Neuronal stem cell (in vitro differentiated cells): ENCODE results near the gene MAGI1.

Experiments
- DNase-seq: peaks from one replicate; pipeline ENCODE4 v3.0.0-alpha.2; 2013; ENCODE audit warnings: low spot score
- H2AFZ ChIP-seq: one replicate; pipeline ENCODE4 v1.6.1; 2013; ENCODE audit warnings: mild to moderate bottlenecking, low read length, inconsistent platforms
- H2AK5ac ChIP-seq: 2 replicates; pipeline ENCODE4 v1.6.1; 2013; ENCODE audit warnings: low read depth, mild to moderate bottlenecking, inconsistent platforms, low read length, moderate library complexity, mixed read lengths
- H2BK120ac ChIP-seq: 2 replicates; pipeline ENCODE4 v1.6.1; 2013; ENCODE audit warnings: low read depth, mild to moderate bottlenecking, inconsistent platforms, low read length, moderate library complexity, mixed read lengths
- H2BK12ac ChIP-seq: one replicate; pipeline ENCODE4 v1.6.1; 2013; ENCODE audit warnings: low read length, inconsistent platforms
- H2BK15ac ChIP-seq: 2 replicates; pipeline ENCODE4 v1.6.1; 2013; ENCODE audit warnings: mild to moderate bottlenecking, low read length, inconsistent platforms, mixed read lengths
- H2BK5ac ChIP-seq: one replicate; pipeline ENCODE4 v1.6.1; 2013; ENCODE audit warnings: inconsistent platforms, mild to moderate bottlenecking, low read length, moderate library complexity
- H3K14ac ChIP-seq: one replicate; pipeline ENCODE4 v1.6.1; 2013; ENCODE audit warnings: low read length, inconsistent platforms
- H3K18ac ChIP-seq: 2 replicates; pipeline ENCODE4 v1.6.1; 2013; ENCODE audit warnings: low read length, inconsistent platforms
- H3K23ac ChIP-seq: 2 replicates; pipeline ENCODE4 v1.6.1; 2013; ENCODE audit warnings: low read depth, mild to moderate bottlenecking, mixed read lengths, low read length, inconsistent platforms; ENCODE audit not compliant: poor library complexity
- H3K27ac ChIP-seq: replicated peaks from 3 replicates; pipeline ENCODE4 v1.5.1; 2013; ENCODE audit warnings: low read length, inconsistent platforms
- H3K27me3 ChIP-seq, 3 experiments: 2 replicates each; pipeline ENCODE4 v1.6.1; 2013; ENCODE audit warnings: low read length in 3 of 3, mild to moderate bottlenecking in 2 of 3, inconsistent platforms in 1 of 3, low read depth in 1 of 3, mixed read lengths in 1 of 3, moderate library complexity in 1 of 3; ENCODE audit not compliant: control insufficient read depth in 3 of 3, insufficient read depth in 3 of 3
- H3K36me3 ChIP-seq, 2 donors: replicated peaks in 1 of 2; 2 replicates each; pipeline ENCODE4 v1.6.1; 2013; ENCODE audit warnings: low read length in 2 of 2; ENCODE audit not compliant: control insufficient read depth in 2 of 2, insufficient read depth in 2 of 2
- H3K4ac ChIP-seq: 2 replicates; pipeline ENCODE4 v1.6.1; 2013; ENCODE audit warnings: inconsistent platforms, mild to moderate bottlenecking, low read length, moderate library complexity
- H3K4me1 ChIP-seq, 2 donors: 1 replicate in 1 of 2; 2 replicates in 1 of 2; pipeline ENCODE4 v1.6.1; 2013; ENCODE audit warnings: low read length in 2 of 2, low read depth in 1 of 2; ENCODE audit not compliant: control insufficient read depth in 2 of 2, insufficient read depth in 1 of 2
- H3K4me2 ChIP-seq: one replicate; pipeline ENCODE4 v1.6.1; 2013; ENCODE audit warnings: mild to moderate bottlenecking, low read length, inconsistent platforms; ENCODE audit not compliant: insufficient read depth, poor library complexity, severe bottlenecking
- H3K4me3 ChIP-seq, 2 donors: 2 replicates each; pipeline ENCODE4 v1.5.1; 2013; ENCODE audit warnings: low read length in 2 of 2, mild to moderate bottlenecking in 2 of 2, inconsistent platforms in 1 of 2, moderate library complexity in 1 of 2
- H3K79me1 ChIP-seq: one replicate; pipeline ENCODE4 v1.6.1; 2013; ENCODE audit warnings: low read depth, mild to moderate bottlenecking, inconsistent platforms, low read length, moderate library complexity
- H3K9ac ChIP-seq: one replicate; pipeline ENCODE4 v1.6.1; 2013; ENCODE audit warnings: mild to moderate bottlenecking, low read depth, low read length, inconsistent platforms; ENCODE audit not compliant: poor library complexity
- H3K9me3 ChIP-seq, 2 donors: replicated peaks in 1 of 2; 2 replicates each; pipeline versions ENCODE3 to v1.6.1; 2013; ENCODE audit warnings: low read length in 2 of 2, mild to moderate bottlenecking in 2 of 2, inconsistent platforms in 1 of 2, low read depth in 1 of 2, mixed read lengths in 1 of 2, moderate library complexity in 1 of 2; ENCODE audit not compliant: control insufficient read depth in 2 of 2, insufficient read depth in 1 of 2
- H4K8ac ChIP-seq: one replicate; pipeline ENCODE4 v1.6.1; 2013; ENCODE audit warnings: low read depth, mild to moderate bottlenecking, inconsistent platforms, low read length, moderate library complexity
- H4K91ac ChIP-seq: one replicate; pipeline ENCODE4 v1.6.1; 2013; ENCODE audit warnings: low read length, low read depth, mild to moderate bottlenecking, inconsistent platforms; ENCODE audit not compliant: poor library complexity
- WGBS, 2 donors: extraction: QIAGEN DNeasy Blood & Tissue Kit; methylation state at CpG; one replicate each; pipeline ENCODE4 v1.1.7; 2013; ENCODE audit warnings: missing lambda C conversion rate in 2 of 2, mixed read lengths in 1 of 2; ENCODE audit not compliant: insufficient read length in 2 of 2, insufficient replicate concordance in 1 of 2; ENCODE audit errors: extremely low coverage in 2 of 2; 5-methylcytosine and 5-hydroxymethylcytosine counted together

The MAGI1 gene

GRCh38 chr3:65889707-65890099 is 149.0 kb downstream of the MAGI1 start:
- Histone ChIP-seq H2BK12ac (no peak overlapping the region), H4K8ac (no peak overlapping the region), H3K9me3 (no peaks in the 10 kb centered on the region), H2BK15ac (no peak overlapping the region), H3K27ac (no peak overlapping the region), H2AK5ac (no peak overlapping the region), H2AFZ (no peak overlapping the region), H3K27me3 (no peaks in the 10 kb centered on the region), H3K23ac (no peak overlapping the region), H3K4me3 (no peak overlapping the region), H2BK5ac (no peak overlapping the region), H3K14ac (no peak overlapping the region), H3K4ac (no peak overlapping the region), H3K79me1 (no peaks in the 10 kb centered on the region), H3K4me1 (peaks cover 2 to 3% of the 10 kb centered on the region in 2 donors), H2BK120ac (no peak overlapping the region), H3K18ac (no peak overlapping the region), H3K9ac (no peak overlapping the region), H4K91ac (no peak overlapping the region), H3K4me2 (no peak overlapping the region), H3K36me3 (no peaks in the 10 kb centered on the region)
- DNase-seq, result no peak
- WGBS, 2 donors, result no CpG with 5 or more reads among the region's 3 CpGs

DNA sequence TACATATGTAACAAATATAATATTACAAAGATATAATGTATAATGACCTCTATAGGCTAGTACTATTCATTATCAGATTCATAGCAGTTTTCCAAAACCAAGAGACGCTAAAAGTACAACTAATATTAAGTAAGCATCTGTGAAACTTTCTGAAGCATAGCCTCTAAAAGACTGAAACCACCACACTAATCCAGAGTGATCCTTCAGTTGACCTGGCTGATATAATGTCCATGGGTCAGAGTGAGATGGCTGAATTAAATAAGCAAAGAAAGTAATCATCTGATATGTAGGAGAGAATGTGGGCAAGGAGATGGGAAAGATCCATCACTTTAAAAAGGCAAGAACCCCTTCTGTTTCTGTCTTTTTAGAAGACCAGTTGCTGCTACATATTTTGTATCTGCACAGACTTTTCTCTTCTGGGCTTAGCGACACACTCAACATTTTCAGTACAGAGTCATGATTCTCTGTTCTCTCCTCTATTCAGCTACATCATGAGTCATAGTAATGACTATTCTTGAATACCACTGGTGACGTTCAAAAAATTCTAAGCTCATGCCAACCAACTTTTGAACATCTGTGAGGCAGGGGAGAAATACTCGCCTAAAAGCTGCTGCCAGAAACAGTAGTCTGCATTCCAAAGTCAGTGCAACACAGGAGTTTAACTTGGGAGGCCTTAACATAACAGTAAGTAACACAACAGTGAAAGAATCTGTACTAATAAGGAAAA is 149.6 kb downstream of the MAGI1 start:
- no peak for DNase-seq
- Histone ChIP-seq H3K18ac (no peak overlapping the region), H3K27ac (no peak overlapping the region), H3K4me2 (no peak overlapping the region), H3K4me3 (no peak overlapping the region), H4K91ac (no peak overlapping the region), H3K9me3 (no peaks in the 10 kb centered on the region), H2AK5ac (no peak overlapping the region), H2BK15ac (no peak overlapping the region), H3K79me1 (no peaks in the 10 kb centered on the region), H2BK5ac (no peak overlapping the region), H3K14ac (no peak overlapping the region), H3K4me1 (peaks cover under 1 to 3% of the 10 kb centered on the region in 2 donors), H2BK12ac (no peak overlapping the region), H3K36me3 (no peaks in the 10 kb centered on the region), H3K4ac (no peak overlapping the region), H3K27me3 (no peaks in the 10 kb centered on the region), H3K9ac (no peak overlapping the region), H2BK120ac (no peak overlapping the region), H3K23ac (no peak overlapping the region), H4K8ac (no peak overlapping the region), H2AFZ (no peak overlapping the region)
- no CpG with 5 or more reads among the region's 4 CpGs for WGBS, 2 donors

- H4K91ac ChIP-seq, result no peak overlapping the region
- no CpG with 5 or more reads among the region's 1 CpG for WGBS, 2 donors
- no peak overlapping the region for H3K18ac ChIP-seq
- H3K4me3 ChIP-seq, result no peak overlapping the region
- no peak overlapping the region for H3K9ac ChIP-seq
- no peak overlapping the region for H2BK15ac ChIP-seq
- H3K4me1 ChIP-seq, result peaks cover 2 to 12% of the 10 kb centered on the region in 2 donors
- no peaks in the 10 kb centered on the region for H3K9me3 ChIP-seq
- H3K79me1 ChIP-seq, result no peaks in the 10 kb centered on the region
- no peak overlapping the region for H2BK5ac ChIP-seq
- no peak overlapping the region for H2AFZ ChIP-seq
- H3K23ac ChIP-seq, result no peak overlapping the region
- no peak overlapping the region for H3K27ac ChIP-seq
- no peak overlapping the region for H3K4me2 ChIP-seq
- no peak for DNase-seq
- no peak overlapping the region for H2AK5ac ChIP-seq
- no peak overlapping the region for H2BK12ac ChIP-seq
- no peak overlapping the region for H2BK120ac ChIP-seq
- H3K14ac ChIP-seq, result no peak overlapping the region
- no peak overlapping the region for H4K8ac ChIP-seq
- no peaks in the 10 kb centered on the region for H3K36me3 ChIP-seq
- H3K27me3 ChIP-seq, result no peaks in the 10 kb centered on the region
- H3K4ac ChIP-seq, result no peak overlapping the region
Observed at GRCh38 chr3:65888196-65888595, 150.5 kb downstream of the MAGI1 start.

- H3K9ac ChIP-seq, result no peak overlapping the region
- no peak overlapping the region for H3K14ac ChIP-seq
- H3K18ac ChIP-seq, result no peak overlapping the region
- H3K4me3 ChIP-seq, result no peak overlapping the region
- no peaks in the 10 kb centered on the region for H3K36me3 ChIP-seq
- H4K91ac ChIP-seq, result no peak overlapping the region
- H3K9me3 ChIP-seq, result no peaks in the 10 kb centered on the region
- WGBS, 2 donors, result no CpG with 5 or more reads among the region's 5 CpGs
- H3K4me1 ChIP-seq, result peaks cover 2 to 12% of the 10 kb centered on the region in 2 donors
- no peak overlapping the region for H3K23ac ChIP-seq
- H3K79me1 ChIP-seq, result no peaks in the 10 kb centered on the region
- no peaks in the 10 kb centered on the region for H3K27me3 ChIP-seq
- no peak overlapping the region for H2AK5ac ChIP-seq
- no peak overlapping the region for H2BK12ac ChIP-seq
- no peak overlapping the region for H3K4ac ChIP-seq
- no peak overlapping the region for H3K27ac ChIP-seq
- H2AFZ ChIP-seq, result no peak overlapping the region
- no peak overlapping the region for H3K4me2 ChIP-seq
- no peak overlapping the region for H2BK15ac ChIP-seq
- no peak overlapping the region for H2BK5ac ChIP-seq
- no peak for DNase-seq
- no peak overlapping the region for H4K8ac ChIP-seq
- no peak overlapping the region for H2BK120ac ChIP-seq
Observed at GRCh38 chr3:65886391-65886790, 152.3 kb downstream of the MAGI1 start.
